Esophagus muscularis mucosa (tissue), 4 donors: ENCODE results near the gene ZNF394. TPM values are rescaled to one million over a fixed set of nuclear protein-coding genes. Genes with fewer than 3 reads are reported as not detected.

Experiments
- DNase-seq: peaks from one replicate; pipeline ENCODE4 v3.0.0-alpha.2; 2017; ENCODE audit errors: extremely low spot score
- H3K27ac ChIP-seq, 4 donors: fragments of 200-600 bp; sonication (generic); replicated peaks in 1 of 4; 1 replicate in 3 of 4; 2 replicates in 1 of 4; pipeline ENCODE4 v1.5.1; 2016 to 2019; ENCODE audit warnings: mild to moderate bottlenecking in 1 of 4
- H3K27me3 ChIP-seq, 4 donors: fragments of 200-600 bp; sonication (generic); one replicate each; pipeline versions ENCODE4 v1.5.1 to v1.6.0; 2016 to 2019
- H3K36me3 ChIP-seq, 4 donors: fragments of 200-600 bp; sonication (generic); one replicate each; pipeline ENCODE4 v1.5.1; 2016 to 2019
- H3K4me1 ChIP-seq, 4 donors: fragments of 200-600 bp; sonication (generic); one replicate each; pipeline ENCODE4 v1.5.1; 2016 to 2019
- H3K4me3 ChIP-seq, 4 donors: fragments of 200-600 bp; sonication (generic); 1 replicate in 2 of 4; 2 replicates in 2 of 4; pipeline ENCODE4 v1.5.1; 2016 to 2019; ENCODE audit warnings: mild to moderate bottlenecking in 4 of 4, moderate library complexity in 1 of 4
- H3K9me3 ChIP-seq, 4 donors: fragments of 200-600 bp; sonication (generic); 1 replicate in 3 of 4; 2 replicates in 1 of 4; pipeline ENCODE4 v1.5.1; 2016 to 2019
- EP300 ChIP-seq: sonication (generic); formaldehyde crosslinking; IDR thresholded peaks from one replicate; pipeline ENCODE4 v1.6.1; 2017; ENCODE audit warnings: antibody characterized with exemption
- POLR2A ChIP-seq: fragments of 450-650 bp; IDR thresholded peaks from one replicate; pipeline ENCODE4 v1.6.1; 2017; ENCODE audit warnings: antibody characterized with exemption, moderate library complexity, mild to moderate bottlenecking, low read depth
- POLR2AphosphoS5 ChIP-seq, 2 donors: sonication (generic); formaldehyde crosslinking; IDR thresholded peaks; one replicate each; pipeline ENCODE4 v1.6.1; 2017; ENCODE audit warnings: antibody characterized with exemption in 2 of 2
- WGBS: methylation state at CpG from one replicate; pipeline ENCODE4 v1.1.5; 2018; 5-methylcytosine and 5-hydroxymethylcytosine counted together
- intact Hi-C: fragments of 100-400 bp; cut with DNase I; formaldehyde crosslinking; loops from one replicate; pipeline ENCODE4 v1.15.1; 2023
- total RNA-seq, 4 donors: library from RNA; depleted of rRNA; stranded (reverse); fragments of >200 nt; gene quantifications; one replicate each; pipeline versions ENCODE4 v1.1.0 to v1.2.1, GENCODE V29; 2016
- TF ChIP-seq, protein P1 (sequence below), 3 experiments: fragments of 200-600 bp in 2 of 3; fragments of 450-650 bp in 1 of 3; sonication (generic) in 2 of 3; IDR thresholded peaks; one replicate each; pipeline ENCODE4 v1.5.1; 2017 to 2019; ENCODE audit warnings: antibody characterized with exemption in 3 of 3, mild to moderate bottlenecking in 2 of 3, moderate library complexity in 1 of 3

The ZNF394 gene
- total RNA-seq, 4 donors from 2014 or later = 26.6 to 37.9 (median 32.7) TPM

DNA sequence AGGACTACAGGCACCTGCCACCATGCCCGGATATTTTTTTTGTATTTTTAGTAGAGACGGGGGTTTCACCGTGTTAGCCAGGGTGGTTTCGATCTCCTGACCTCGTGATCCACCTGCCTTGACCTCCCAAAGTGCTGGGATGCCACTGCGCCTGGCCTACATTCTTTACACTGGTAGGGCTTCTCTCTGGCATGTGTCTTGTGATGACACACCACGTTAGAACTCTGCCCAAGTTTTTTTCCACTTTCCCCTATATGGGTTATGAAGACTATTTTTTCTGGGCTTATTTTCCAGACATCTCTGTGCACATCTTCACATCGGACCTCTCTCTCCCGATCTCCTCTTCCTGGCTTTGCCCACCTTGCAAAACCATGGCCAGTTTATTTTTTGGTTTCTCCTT lies 41.1 kb upstream of the ZNF394 start:
- WGBS = 89% methylated on average over 9 of the region's 9 CpGs
- Histone ChIP-seq H3K27ac (no peak overlapping the region), H3K27me3 (no peaks in the 10 kb centered on the region), H3K4me3 (no peak overlapping the region), H3K36me3 (peaks cover 0 to 9% (median 2%) of the 10 kb centered on the region in 4 donors), H3K4me1 (no peaks in the 10 kb centered on the region), H3K9me3 (peaks cover 0 to 41% (median 26%) of the 10 kb centered on the region in 4 donors)
- no peak for DNase-seq
- intact Hi-C loops = no loop called here
- no peak for TF ChIP-seq EP300
- TF ChIP-seq POLR2AphosphoS5 (IDR thresholded peaks at IDR 0.05) = no peak
- TF ChIP-seq, protein P1, sequence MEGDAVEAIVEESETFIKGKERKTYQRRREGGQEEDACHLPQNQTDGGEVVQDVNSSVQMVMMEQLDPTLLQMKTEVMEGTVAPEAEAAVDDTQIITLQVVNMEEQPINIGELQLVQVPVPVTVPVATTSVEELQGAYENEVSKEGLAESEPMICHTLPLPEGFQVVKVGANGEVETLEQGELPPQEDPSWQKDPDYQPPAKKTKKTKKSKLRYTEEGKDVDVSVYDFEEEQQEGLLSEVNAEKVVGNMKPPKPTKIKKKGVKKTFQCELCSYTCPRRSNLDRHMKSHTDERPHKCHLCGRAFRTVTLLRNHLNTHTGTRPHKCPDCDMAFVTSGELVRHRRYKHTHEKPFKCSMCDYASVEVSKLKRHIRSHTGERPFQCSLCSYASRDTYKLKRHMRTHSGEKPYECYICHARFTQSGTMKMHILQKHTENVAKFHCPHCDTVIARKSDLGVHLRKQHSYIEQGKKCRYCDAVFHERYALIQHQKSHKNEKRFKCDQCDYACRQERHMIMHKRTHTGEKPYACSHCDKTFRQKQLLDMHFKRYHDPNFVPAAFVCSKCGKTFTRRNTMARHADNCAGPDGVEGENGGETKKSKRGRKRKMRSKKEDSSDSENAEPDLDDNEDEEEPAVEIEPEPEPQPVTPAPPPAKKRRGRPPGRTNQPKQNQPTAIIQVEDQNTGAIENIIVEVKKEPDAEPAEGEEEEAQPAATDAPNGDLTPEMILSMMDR (IDR thresholded peaks at IDR 0.05) = no peak
- TF ChIP-seq POLR2A = no peak

DNA sequence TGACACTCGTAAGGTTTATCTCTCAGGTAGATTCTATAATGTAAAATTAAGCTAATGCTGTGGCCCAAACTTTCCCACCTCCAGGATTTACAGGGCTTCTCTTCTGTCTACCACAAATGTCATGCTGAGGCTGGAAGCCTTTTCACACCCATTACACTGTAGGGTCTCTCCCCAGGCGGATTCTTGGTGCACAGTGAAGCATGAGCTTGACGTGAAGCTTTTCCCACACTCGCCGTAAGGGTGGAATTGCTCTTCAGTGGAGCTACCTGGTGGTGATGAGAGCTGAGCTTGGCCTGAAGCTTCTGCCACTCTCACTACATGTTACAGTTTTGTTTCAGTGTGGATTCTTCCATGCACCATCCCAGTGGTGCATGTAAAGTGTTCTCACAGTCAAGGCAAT lies 40.5 kb upstream of the ZNF394 start:
- Histone ChIP-seq H3K4me3 (no peak overlapping the region), H3K9me3 (peaks cover 0 to 41% (median 26%) of the 10 kb centered on the region in 4 donors), H3K27me3 (no peaks in the 10 kb centered on the region), H3K36me3 (peaks cover 0 to 9% (median 2%) of the 10 kb centered on the region in 4 donors), H3K4me1 (no peaks in the 10 kb centered on the region), H3K27ac (no peak overlapping the region)
- no peak for DNase-seq
- intact Hi-C loops = no loop called here
- whole genome bisulfite sequencing = 87% methylated on average over 5 of the region's 5 CpGs
- TF ChIP-seq POLR2A = no peak
- no peak for TF ChIP-seq POLR2AphosphoS5 (IDR thresholded peaks at IDR 0.05)
- TF ChIP-seq, protein P1 (IDR thresholded peaks at IDR 0.05) = no peak

DNA sequence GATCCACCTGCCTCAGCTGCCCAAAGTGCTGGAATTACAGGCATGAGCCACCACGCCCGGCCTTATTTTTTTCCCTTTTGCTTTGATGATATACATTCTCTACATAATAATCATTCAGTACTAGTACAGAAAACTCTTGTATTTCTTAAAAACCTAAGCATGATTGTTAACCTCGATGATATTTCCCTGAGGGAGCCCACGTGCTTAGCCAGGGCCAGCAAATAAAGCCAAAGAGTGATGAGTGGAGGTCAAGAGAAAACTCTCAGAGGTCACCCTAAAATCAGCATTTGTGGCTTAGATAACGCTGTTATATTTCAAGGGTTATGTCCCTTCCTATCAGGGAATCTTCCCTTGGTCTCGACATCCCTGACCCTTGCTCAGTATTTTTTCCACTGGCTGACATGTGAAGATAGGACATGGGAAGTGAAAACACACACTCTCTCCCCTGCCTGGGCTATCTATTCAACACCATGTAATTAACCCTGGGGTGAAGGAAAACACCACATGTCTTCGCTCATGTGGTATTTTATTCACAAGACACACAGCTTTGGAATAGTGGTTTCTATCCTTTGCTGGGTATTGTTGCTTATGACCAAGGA lies 39.2 kb upstream of the ZNF394 start:
- intact Hi-C loops = no loop called here
- 69% methylated on average over 7 of the region's 7 CpGs for WGBS
- no peak for DNase-seq
- H3K4me1 ChIP-seq = no peaks in the 10 kb centered on the region
- no peak overlapping the region for H3K4me3 ChIP-seq
- H3K27ac ChIP-seq = no peak overlapping the region
- H3K27me3 ChIP-seq = no peaks in the 10 kb centered on the region
- H3K36me3 ChIP-seq = peaks cover 0 to 9% (median 2%) of the 10 kb centered on the region in 4 donors
- TF ChIP-seq, protein P1 (IDR thresholded peaks at IDR 0.05) = no peak
- TF ChIP-seq POLR2AphosphoS5 (IDR thresholded peaks at IDR 0.05) = no peak
- TF ChIP-seq EP300 = no peak
- no peak for TF ChIP-seq POLR2A
- peaks cover 0 to 45% (median 26%) of the 10 kb centered on the region in 4 donors for H3K9me3 ChIP-seq

DNA sequence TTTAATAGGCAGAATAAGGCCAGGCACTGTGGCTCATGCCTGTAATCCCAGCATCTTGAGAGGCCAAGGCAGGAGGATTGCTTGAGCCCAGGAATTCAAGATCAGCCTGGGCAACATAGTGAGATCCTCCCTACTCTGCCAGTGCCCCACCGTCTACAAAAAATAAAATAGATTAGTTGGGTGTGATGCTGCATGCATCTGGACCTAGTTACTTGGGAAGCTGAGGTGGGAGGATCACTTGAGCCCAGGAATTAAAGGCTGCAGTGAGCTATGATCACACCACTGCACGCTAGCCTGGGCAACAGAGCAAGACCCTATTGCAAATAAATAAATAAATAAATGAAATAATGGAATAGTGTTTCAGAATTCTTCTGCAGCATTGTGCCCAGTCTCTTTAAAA lies 35.6 kb upstream of the ZNF394 start:
- TF ChIP-seq, protein P1 (IDR thresholded peaks at IDR 0.05) = no peak
- TF ChIP-seq EP300 = no peak
- no peak for TF ChIP-seq POLR2A
- no peaks in the 10 kb centered on the region for H3K4me1 ChIP-seq
- H3K36me3 ChIP-seq = peaks cover 17 to 32% (median 29%) of the 10 kb centered on the region in 4 donors
- no peaks in the 10 kb centered on the region for H3K27me3 ChIP-seq
- H3K9me3 ChIP-seq = peaks cover 10 to 51% (median 43%) of the 10 kb centered on the region in 4 donors
- 84% methylated on average over 2 of the region's 2 CpGs for WGBS
- H3K27ac ChIP-seq = no peak overlapping the region
- no peak overlapping the region for H3K4me3 ChIP-seq
- no peak for DNase-seq
- intact Hi-C loops = no loop called here

DNA sequence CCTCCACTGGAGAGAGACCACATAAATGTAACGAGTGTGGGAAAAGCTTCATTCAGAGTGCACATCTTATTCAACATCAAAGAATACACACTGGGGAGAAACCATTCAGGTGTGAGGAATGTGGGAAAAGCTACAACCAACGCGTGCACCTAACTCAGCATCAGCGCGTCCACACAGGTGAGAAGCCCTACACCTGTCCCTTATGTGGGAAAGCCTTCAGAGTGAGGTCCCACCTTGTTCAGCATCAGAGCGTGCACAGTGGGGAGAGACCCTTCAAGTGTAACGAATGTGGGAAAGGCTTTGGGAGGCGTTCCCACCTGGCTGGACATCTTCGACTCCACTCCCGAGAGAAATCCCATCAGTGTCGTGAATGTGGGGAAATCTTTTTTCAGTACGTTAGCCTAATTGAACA lies 31.3 kb upstream of the ZNF394 start:
- TF ChIP-seq EP300 = no peak
- TF ChIP-seq, protein P1 (IDR thresholded peaks at IDR 0.05) = no peak
- TF ChIP-seq POLR2AphosphoS5 (IDR thresholded peaks at IDR 0.05) = no peak
- TF ChIP-seq POLR2A = no peak
- Histone ChIP-seq H3K9me3 (peaks cover 10 to 60% (median 35%) of the 10 kb centered on the region in 4 donors), H3K27ac (no peak overlapping the region), H3K27me3 (no peaks in the 10 kb centered on the region), H3K4me1 (no peaks in the 10 kb centered on the region), H3K4me3 (no peak overlapping the region), H3K36me3 (peaks cover 57 to 74% (median 70%) of the 10 kb centered on the region in 4 donors)
- 96% methylated on average over 12 of the region's 12 CpGs for WGBS
- DNase-seq = no peak
- intact Hi-C loops = no loop called here
